ENCODE results near the gene GARIN5A. TPM values are rescaled to one million over a fixed set of nuclear protein-coding genes. Genes with fewer than 3 reads are reported as not detected.

The GARIN5A gene
- total RNA-seq, 3 donors from 2014 or later = 0.26 to 0.84 (median 0.66) TPM

DNA sequence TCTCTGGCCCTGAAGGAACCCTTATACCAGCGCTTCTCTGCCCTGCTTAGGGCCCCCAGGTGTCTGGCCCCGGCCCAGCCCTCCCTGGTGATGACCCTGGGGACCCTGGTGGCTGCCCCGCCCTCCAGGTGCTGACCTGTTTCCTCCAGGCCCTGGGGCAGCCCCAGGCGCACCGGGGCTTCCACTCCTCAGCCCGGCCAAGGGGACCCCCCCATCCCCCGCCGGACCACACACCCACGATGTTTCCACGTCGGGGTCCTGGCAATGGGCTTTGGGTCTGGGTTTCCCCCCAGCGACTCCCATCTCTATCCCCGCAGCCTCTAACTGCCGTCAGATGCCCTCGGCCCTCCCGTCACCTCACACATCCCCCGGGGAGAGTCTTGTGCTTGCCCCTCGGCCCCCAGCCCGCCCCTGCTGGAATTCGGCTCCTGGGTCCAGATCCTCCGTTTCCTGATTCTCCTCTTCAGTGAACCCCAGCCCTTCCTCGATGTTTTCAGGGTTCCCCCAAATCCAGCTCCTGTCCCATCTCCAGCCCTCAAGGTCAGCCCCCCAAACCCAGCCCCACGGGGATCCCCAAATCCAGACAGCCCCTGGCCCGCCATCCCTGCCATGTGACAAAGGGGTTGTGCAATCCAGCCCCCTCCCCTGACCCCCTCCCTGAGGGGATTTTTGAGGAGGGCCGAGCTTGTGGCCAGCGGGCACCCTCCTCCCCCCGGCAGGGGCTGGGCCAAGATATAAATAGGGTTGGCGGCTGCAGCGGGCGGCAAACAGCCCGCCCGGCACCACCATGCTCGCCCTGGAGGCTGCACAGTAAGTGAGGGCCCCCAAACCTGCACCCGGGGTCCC is 58.2 kb downstream of the GARIN5A start, which contains the start of gene SPIB:
TSS of gene SPIB (plus strand) at position 763 of the 846 bp plus-strand sequence. CDS start at position 788, 25 bp downstream.
- peaks cover 38% of the 10 kb centered on the region for H3K27me3 Mint-ChIP-seq (ENCODE audit: low read depth)
- ATAC-seq (no peak), DNase-seq (no peak)
- no peaks in the 10 kb centered on the region for H3K36me3 Mint-ChIP-seq (ENCODE audit: insufficient read depth)
- peak within 1 kb of the TSS; percentile 56 for H3K4me3 Mint-ChIP-seq
- H3K9me3 Mint-ChIP-seq = no peaks in the 10 kb centered on the region
- H3K4me1 Mint-ChIP-seq (ENCODE audit: low read depth) = peaks cover 7% of the 10 kb centered on the region

DNA sequence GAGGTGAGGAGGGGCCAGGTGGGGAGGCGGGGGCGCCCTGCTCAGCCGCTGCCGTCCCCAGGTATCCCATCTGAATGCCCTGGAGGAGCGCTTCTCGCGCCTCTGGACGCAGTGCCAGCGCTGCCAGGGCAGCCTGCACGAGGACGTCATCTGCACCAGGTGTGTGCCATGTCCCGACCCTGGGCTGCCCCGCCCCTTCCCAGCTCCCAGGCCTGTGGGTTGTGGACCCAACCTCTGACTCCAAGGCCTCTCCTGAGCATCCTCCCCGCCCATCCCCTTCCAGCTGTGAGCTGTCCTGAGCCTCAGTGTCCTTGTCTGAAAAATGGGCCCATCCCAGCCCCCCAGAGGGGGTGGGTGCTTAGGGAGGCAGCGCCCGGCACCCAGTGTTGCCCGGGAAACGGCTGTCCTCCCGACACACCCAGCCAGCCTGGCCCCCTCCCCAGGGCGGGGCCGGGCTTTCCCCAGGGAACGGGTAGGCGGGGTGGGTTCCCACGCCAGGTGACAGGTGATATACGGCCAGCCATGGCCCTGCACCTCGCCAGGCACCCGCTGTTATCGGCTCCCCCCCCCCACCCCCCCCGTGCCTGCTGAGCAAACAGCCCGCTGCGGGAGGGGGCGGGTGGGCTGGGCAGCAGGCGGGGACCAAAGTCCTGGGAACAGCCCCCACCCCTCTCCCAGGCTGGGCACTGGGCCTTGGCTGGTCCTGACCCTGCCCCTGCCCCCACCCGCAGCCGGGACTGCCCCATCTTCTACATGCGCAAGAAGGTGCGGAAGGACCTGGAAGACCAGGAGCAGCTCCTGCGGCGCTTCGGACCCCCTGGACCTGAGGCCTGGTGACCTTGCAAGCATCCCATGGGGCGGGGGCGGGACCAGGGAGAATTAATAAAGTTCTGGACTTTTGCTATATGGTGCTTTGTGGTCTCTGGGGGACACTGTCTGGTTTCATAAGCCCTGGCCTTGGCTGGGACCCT is 59.3 kb downstream of the GARIN5A start:
- H3K27me3 Mint-ChIP-seq (ENCODE audit: low read depth) = peaks cover 35% of the 10 kb centered on the region
- ATAC-seq = no peak
- no peaks in the 10 kb centered on the region for H3K9me3 Mint-ChIP-seq
- peaks cover 7% of the 10 kb centered on the region for H3K4me1 Mint-ChIP-seq (ENCODE audit: low read depth)
- no peak for DNase-seq
- no peaks in the 10 kb centered on the region for H3K36me3 Mint-ChIP-seq (ENCODE audit: insufficient read depth)
- no peak overlapping the region for H3K4me3 Mint-ChIP-seq

Other genes starting within 250 kb of the GARIN5A start
- gene KCNC3, start 147.5 kb downstream of the GARIN5A start, total RNA-seq = 1 to 10 TPM; 4.1 to 5.6 (median 4.6) TPM
- 10 to 100 TPM in 2 of 3 donors, 1 to 10 TPM in 1; 9.1 to 21.1 (median 10.4) TPM for gene NAPSA, start 111.2 kb downstream of the GARIN5A start, total RNA-seq
- 100 to 1,000 TPM; 106 to 107 (median 106) TPM for gene NR1H2, start 100.4 kb downstream of the GARIN5A start, total RNA-seq
- 100 to 1,000 TPM; 182 to 246 (median 214) TPM for gene POLD1, start 92.5 kb downstream of the GARIN5A start, total RNA-seq
- gene SPIB, start 57.9 kb downstream of the GARIN5A start, total RNA-seq = 1 to 10 TPM; 1.9 to 6.7 (median 2.1) TPM
- under 1 TPM in 2 of 3 donors, not detected in 1; 0.08 to 0.60 TPM for gene MYBPC2, start 44.0 kb downstream of the GARIN5A start, total RNA-seq
- 100 to 1,000 TPM; 111 to 122 (median 117) TPM for gene EMC10, start 341 bp downstream of the GARIN5A start, total RNA-seq
- gene JOSD2, start 34.3 kb upstream of the GARIN5A start, total RNA-seq = 10 to 100 TPM; 51.7 to 59.4 (median 55.6) TPM
- not detected for gene ASPDH, start 37.1 kb upstream of the GARIN5A start, total RNA-seq
- gene LRRC4B, start 91.6 kb upstream of the GARIN5A start, total RNA-seq = not detected
- gene SYT3, start 163.0 kb upstream of the GARIN5A start, total RNA-seq = 1 to 10 TPM in 1 of 3 donors, under 1 TPM in 2; 0.35 to 1.2 (median 0.66) TPM
- gene C19orf81, start 172.6 kb upstream of the GARIN5A start, total RNA-seq = under 1 TPM in 1 of 3 donors, not detected in 2; 0.95 TPM
- under 1 TPM in 1 of 3 donors, not detected in 2; 0.03 TPM for gene SHANK1, start 243.0 kb upstream of the GARIN5A start, total RNA-seq
- 1 to 10 TPM in 2 of 3 donors, under 1 TPM in 1; 0.52 to 1.4 (median 1.4) TPM for gene CLEC11A, start 246.5 kb upstream of the GARIN5A start, total RNA-seq

Measured in activated T-cell treated with anti-CD3 and anti-CD28 coated beads, Interleukin-2, amount 50 U/mL, for 4 hours (primary cell).